HG03565 (cell line): Measurements from ENCODE around the gene NACC2.
A peak's percentile ranks its signal among the peaks of the same experiment; 100 is the strongest.
"Not testable (repeated sequence)": the region's sequence is repeated elsewhere in the genome, so short reads cannot be mapped to it uniquely, and the experiment has no call there.

Source experiments
- ATAC-seq: cut with Tn5 transposase; IDR thresholded peaks from one replicate; pipeline ENCODE4 v1.9.1; 2021; ENCODE audit warnings: mild to moderate bottlenecking, moderate library complexity; ENCODE audit not compliant: unreplicated experiment

Gene NACC2

DNA sequence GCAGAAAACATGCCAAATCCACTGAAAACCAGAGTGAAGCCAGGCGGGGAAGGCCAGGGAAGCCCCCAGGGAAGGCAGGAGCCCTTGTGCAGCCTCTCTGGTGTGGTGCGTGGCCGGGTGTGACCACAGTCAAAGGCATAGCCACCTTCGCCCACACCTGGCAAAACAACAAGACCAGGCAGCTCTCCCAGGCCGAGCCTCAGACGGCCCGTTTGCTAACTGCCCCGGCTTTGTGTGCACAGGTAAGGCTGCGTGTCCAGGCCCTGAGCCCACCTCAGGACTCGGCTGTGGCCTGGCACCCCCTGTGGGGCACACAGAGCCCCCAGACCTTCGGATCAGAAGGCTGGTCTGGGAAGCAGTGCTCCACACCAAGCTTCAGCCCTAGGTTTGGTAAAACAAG is 17.5 kb upstream of the NACC2 start:
- no peak for ATAC-seq

DNA sequence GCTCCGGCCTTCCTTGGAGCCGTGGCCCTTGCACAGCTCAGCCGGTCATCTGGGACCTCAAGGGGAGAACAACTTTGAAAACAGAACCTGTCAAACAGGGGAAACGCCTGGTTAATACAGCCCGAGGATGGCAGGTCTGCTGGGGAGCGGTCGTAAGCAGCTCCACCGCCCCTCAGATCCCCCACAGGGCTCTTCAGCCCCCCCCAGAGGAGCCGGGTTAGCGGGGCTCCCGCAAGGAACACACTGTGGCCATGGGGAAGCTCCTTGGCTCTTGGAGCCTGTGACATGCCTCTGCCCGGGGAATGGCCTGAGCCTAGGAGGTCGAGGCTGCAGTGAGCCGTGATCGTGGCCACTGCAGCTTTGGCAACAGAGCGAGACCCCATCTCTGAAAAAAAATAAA is 16.8 kb upstream of the NACC2 start:
- ATAC-seq: no peak

DNA sequence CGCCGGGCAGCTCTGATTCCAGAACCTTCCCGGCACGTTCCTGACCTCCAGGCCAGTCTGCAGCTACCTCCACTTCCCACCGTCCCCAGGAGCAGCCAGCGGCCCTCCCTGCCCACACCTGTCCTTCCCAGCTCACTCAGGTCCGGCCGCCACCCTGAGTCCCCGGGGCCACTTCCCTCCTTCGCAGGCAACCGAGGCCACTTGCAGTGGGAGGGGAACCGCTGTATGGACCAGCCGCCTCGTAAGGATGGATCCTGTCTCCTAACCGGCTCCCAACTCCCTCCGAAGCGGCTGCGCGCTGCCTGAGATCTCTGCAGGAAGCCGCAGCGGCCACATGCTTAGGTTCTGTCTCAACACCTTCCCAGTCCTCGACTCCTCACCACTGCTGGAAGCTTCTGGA is 16.1 kb upstream of the NACC2 start:
- no peak for ATAC-seq

DNA sequence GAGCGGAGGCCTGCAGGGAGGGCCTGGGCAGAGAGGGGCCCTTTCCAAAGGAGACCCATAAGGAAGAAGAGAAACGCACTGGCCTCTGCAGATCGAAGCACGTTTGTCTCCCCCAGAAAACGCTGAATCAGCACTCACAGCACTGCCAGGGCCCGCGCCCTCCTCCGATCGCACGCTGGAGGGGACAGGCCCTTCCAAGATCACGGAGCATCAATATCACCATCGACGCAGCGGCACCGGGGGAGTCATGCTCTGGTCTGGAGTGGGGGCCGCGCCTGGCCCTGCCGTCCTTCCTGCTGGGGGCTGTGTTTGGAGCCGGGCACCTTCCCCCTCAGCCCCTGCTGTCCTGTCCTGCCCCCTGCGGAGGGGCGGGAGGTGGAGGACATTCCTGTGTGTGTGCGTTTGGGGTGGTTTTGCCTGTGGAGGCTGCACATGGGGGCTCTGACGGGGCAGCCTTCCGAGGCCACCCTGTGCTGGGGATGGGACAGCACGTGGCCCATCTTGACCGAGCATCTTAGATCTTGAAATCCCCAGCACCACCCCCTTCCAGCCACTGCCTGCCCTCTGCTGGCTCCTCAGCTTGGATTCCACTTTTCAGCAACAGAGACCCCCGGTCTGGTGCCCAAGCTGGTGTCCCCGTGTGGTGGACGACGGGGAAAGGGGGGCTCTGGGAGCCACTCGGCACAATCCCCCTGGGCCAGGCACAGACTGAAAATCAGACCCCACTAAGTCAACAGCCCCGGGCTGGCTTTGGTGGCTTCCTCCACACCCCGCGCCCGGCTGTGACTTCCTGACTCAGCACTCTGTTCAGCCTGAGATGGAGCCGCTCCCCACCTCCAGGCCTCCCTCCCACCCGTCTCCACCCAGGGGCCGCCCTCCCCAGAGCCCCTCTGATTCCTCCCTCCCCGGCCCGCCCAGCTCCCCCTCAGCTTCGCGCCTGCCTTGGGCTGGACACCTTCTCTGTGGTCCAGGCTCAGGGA is 15.3 kb upstream of the NACC2 start:
- ATAC-seq: no peak

DNA sequence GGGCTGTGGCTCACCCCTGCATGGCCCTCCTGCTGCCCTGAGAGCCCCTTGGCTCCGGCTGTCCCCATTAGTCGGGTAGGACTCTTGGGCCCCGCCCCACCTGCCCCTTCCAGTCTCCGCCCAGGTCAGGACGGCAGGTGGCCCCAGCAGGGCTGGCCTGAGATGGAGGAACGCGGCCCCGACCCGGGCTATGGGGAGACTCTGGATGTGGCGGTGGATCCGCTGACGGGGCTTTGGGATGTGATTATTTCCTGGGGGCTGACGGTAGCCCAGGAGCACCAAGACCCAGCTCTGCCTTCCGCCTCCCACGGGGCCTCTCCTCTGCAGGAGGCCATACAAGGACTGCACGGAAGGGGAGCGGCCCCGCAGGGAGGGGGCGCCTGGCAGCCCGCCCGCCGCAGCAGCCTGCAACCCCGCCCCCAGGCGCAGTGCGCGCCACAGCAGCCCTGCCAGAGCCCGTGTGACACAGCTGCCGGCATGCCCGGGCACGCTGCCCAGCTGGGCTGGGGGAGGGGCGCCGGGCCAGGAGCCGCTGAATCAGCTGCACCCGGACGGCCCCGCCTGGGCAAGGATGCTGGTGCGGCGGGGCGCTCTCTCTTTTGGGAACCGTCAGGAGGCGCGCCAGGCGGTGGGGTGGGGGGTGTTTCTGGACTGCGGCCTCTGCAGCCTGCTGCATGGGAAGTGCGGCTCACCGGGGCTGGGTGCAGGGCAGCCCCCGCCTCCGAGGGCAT is 14.4 kb upstream of the NACC2 start:
- ATAC-seq: peak; percentile 64

DNA sequence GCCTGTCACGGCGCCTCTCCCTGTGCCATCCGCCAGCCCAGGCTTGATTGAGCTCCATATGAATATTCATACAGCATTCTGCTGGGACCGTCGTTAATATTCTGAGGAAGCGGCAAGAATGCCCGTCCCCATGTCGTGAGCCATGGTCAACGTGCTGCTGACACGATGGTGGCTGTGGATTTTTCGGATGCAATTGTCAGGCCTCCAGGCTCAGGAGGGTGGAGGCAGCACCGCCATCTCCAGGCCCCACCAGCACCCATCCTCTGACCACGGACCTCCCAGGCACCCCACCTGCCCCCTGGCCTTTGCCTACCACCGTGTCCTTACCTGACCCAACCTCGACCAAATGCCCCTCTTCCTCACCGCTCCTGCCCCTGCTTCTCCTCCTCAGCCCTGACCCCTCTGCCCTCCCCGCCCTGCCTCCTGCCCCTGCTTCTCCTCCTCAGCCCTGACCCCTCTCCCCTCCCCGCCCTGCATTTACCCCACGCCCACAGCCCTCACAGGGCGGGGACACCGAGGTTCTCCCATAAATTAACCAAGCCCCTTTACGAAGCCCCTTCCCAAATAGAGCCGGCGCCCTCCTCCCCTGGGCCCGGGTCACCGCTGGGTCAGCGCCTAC is 13.7 kb upstream of the NACC2 start:
- ATAC-seq: no peak

DNA sequence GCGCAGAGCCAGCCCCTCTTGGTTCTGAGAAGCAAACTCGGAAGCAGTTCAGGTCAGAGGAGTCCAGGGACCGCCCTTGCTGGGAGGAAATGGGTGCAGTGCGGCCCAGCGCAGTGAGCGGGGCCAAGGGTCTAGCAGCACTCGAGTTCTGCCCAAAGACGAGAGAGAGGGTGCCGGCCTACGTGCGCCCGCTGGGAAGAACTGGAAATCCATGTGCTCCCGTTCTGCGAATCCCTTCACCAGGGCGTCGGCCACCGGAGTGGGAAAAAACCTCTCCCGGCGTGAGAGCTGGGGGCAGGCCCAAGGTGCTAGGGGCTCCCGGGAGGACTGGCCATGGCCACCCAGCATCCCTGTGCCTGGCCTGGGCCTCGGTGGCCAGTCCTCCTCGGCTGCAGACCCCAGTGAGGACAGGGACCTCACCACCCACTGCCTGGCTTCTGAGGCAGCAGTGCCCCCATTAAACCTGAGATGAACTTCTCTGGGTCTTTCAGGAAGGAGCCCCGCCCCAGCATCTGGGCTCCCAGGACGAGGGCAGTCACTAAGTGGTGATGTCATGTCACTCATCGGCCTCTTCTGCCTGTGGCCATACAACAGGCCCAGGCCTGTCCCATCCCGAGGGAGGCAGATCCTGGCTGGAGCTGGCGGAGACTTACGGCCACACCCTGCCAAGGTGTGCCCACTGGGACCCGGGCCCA is 13.0 kb upstream of the NACC2 start:
- ATAC-seq: no peak

DNA sequence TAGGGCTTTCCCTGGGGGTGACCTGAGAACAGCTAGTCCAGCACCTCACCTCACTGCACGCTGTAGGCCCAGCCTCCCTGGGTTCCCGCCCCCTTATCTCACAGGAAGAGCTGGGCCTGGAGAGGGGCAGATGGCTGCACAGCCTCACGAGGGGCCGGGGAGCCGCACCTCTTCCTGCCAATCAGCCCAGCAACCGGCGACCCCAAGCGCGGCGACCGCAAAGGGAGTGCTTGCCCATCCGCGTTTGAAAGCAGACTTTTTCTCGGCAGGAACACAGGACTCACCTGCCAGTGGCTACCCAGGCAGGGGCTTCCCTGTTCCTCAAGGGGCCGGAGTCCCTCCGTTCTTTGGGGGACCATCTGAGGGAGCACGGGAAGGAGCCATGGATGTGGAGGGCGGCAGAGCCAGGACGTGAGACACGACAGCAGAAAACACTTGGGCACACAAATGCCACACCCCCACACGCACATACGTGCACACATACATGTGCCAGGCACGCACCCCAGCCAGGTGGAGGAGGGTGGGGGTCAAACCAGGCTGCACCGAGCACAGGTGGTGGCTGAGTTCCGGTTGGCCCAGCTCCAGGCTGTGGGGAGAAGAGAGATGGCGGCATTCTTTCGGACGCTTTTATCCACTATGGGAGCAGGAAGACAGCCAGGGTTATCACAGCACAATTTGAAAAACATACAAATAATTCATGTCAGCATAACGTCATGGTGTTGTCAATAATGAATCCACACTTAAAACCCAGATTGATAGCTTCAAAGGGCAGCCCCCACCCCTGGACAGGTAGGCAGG is 12.3 kb upstream of the NACC2 start:
- ATAC-seq: no peak

DNA sequence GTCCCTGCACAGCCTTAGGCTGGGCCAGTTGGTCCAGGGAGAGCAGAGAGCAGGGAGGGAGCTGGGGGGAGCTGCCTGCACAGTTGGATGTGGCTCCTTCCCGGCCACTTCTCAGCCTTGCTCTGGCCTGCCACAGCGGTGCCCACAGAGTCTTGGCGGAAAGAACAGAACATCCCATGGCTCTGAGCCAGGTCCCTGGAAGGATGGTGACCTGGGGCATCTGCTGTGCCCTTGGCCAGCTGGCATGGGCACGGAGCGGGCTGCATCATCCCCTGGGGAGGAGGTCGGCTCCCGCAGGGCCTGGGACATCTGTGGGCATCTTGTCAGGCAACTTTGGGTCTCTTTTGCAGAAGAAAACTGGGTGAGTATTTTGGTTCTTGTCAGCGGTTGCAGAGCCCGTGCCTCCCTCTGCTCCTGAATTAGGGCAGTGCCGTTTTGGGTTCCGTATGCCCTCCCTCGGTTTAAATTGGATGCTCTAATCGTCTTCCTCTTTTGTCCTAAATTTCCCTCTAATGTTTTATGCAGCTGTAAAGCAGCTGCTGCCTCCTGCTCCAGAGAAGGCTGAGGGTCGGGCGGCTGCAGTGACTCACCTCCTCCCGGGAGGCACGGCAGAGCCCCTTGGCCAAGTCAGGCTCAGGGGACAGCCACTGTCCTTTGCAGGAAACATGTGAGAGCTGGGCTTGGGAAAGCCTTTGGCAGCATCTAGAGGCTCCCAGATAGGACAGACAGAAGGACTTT is 10.5 kb upstream of the NACC2 start:
- ATAC-seq: no peak

DNA sequence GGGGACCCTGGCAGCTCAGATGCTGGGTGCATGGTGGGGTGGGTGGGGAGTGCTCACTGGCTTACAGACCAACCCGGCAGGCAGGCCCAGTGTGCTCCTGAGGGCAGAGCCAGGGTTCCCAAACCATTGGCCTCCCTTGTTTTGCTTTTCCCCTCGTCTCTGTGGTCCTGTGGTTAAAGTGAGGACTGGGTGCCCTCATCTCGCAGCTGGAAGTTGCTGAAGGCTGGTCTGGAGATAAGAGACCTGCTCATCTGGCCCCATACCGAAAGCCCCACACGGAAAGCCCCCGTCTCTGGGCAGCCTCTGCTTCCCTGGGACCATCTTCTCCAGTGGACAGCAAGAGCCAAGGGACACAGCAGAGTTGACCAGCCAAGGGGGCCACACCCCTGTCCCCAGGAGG is 9.8 kb upstream of the NACC2 start:
- no peak for ATAC-seq

DNA sequence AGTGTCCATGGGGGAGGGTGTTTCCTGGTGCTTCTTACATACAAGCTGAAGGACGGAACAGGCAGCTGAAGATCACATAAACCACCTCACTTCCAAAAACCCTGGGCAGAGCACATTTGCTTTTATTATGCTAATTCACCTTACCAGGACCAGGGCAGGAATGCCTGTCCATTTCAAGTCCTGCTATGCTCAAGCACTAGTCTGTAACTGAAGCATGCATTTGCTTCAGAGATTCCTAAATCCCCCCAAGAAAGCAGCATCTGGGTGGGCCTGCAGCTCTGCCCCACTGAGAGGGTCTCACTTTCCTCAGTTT is 9.4 kb upstream of the NACC2 start:
- no peak for ATAC-seq

DNA sequence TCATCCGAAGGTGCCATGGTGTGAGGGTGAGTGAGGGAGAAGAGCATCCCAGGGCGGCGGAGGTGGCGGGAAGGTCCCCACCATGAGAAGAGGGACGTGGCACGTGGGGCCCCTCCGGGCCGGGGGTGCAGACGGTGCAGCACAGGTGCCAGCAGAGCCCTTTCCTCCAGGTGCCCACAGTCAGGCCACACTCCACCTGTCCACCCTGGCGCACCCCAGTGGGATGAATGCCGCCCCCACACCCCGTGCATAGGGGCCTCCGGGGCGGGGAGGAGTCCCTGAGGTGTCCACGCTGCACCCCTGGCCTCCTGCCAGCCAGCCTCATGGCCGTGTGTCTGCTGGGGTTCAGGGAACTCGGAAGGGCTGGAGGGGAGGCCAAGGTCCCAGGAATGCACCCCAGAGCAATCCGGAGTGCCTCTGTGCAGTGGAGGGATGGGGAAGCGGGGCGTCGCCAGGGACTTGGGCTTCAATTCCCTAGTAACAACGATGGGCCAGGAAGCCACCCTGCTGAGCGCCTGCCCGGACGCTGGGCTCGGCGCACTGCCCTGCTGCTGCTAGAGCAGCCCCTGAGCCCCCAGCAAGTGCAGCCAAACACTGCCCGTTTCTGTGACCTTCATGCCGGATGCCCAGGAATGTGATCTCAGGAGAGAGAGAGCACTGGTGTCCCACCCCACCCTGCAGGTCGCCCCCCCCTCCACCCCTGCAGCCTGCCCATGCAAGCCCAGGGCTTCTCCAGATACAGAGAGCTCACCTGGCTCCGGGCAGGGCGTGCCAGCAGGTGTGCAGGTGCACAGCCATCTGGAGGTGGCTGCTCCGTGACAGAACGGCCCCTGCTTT is 8.8 kb upstream of the NACC2 start:
- no peak for ATAC-seq

DNA sequence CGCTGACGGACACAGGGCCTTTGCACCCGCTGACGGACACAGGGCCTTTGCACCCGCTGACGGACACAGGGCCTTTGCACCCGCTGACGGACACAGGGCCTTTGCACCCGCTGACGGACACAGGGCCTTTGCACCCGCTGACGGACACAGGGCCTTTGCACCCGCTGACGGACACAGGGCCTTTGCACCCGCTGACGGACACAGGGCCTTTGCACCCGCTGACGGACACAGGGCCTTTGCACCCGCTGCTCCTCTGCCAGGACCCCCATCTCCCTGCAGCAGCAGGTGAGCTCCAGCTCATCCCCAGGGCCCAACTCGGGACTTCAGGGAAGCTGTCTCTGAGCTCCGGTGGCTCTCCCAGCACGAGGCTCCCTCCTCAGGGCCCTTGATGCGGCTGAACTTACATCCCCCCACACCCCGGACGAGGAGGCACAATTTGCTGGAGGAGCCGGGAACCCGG is 6.6 kb upstream of the NACC2 start:
- ATAC-seq: not testable (repeated sequence)

DNA sequence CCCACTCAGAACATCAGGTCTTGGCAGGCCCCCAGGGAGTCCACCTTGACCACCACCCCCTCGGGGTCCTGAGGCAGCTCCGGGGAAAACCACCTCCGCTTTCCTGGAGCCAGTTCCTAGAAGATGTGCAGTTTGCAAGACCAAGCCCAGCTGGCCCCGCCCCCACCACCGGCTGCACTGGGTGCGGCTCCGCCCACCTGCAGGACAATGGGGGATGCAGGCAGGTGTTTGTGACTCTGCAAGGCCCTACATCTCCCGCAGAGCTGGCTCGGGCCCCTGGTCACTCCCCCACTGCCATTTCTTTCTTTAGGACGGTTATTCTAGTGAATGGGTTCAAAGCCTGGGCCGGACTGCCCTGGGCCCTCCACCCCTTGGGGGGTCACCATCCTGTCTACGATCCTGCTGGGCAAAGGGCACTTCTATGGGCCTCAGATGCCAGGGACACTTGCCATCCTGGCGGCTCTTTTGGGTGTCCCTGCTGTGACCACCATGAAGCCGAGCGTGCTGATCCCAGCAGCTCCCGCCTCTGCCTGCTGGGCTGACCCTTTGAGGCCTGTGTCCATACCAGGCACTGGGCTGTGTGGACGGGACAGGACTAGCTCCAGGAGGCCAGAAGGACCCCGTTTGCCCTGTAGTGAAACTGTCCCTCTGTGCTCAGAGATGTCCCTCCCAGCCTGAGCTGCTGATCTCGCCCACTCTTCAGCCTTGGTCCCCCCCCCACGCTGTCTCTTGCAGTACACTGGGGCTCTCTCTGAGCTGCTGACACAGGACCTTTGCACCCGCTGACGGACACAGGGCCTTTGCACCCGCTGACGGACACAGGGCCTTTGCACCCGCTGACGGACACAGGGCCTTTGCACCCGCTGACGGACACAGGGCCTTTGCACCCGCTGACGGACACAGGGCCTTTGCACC is 5.9 kb upstream of the NACC2 start:
- no peak for ATAC-seq

DNA sequence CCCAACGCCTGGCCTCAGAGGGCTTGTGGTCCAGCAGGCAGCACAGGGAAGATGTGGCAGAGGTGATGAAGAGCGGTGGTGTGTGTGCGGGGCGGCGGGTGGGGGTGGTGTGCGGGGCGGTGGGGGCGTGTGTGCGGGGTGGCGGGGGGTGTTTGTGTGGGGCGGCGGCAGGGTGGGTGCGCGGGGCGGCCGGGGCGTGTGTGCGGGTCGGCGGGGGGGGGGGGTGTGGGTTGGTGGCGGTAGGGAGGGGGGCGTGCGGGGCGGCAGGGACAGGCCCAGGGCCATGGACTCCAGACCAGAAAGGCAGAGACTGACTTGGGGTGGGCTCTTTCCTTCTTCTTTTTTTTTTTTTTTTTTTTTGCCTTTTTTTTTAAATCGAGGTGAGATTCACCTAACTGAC is 4.5 kb upstream of the NACC2 start:
- ATAC-seq: no peak

DNA sequence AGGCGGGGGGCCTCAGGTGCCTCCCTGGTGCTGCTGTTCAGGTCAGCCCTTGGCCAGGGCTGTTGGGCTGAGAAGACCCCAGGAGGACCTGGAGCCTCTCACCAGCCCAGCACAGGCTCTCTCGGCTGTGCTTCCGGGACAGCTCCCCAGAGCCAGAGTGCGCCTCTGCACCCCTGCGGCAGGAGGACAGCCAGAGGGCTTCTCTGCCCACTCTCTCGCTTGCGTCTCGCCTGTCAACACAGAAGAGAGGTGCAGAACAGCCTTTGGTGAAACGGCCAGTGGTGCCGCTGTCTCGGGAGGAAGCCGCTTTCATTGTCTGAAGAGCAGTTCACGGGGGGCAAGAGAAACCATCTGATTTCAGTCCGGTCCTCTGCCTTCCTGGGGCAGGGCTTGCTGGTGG is 3.8 kb upstream of the NACC2 start:
- no peak for ATAC-seq

DNA sequence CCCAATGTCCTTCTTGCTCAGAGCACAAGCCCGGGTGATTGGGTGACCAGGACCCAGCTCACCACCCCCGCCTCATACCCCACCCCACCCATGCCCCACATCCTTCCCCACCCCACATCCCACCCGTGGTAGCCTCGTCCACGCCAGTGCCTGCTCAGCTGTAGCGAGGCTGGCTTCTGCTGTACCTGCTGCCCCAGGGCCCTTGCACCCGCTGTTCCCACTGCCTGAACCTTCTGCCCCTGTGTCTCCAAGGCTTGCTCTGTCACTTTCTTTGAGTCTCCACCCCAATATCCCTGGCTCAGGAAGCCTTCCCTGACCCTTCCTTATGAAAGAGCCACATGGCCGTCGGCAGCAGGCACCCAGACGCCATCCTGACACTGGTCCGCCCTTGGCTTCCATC is 3.1 kb upstream of the NACC2 start:
- ATAC-seq: no peak

DNA sequence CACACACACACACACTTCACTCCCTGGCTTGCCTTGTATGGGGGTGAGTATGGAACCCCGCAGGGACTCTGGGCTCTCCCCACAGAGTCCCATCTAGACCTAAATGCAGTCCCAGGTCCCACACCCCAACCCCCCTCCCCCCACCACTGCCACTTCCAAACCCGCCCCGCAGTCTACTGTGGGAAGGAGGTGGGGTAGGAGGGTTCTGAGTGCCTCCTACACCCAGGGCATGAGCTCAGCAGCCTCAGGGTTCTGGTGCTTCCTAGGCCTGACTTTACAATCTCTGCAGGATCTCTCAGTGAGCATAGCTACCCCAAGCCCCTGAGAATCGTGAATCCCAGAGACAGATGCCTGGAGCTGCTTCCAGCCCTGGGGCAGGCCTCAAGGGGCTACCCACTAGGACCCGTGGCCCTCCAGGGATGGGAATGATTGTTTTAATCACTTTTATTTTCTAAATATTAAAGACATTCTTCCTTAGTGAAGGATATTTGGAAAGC is 1.5 kb upstream of the NACC2 start:
- no peak for ATAC-seq
